Activated CD8-positive, alpha-beta memory T cell treated with anti-CD3 and anti-CD28 coated beads, Interleukin-2, amount 50 U/mL, for 48 hours (primary cell): ENCODE data around the gene DOK7.

Experiments used
- DNase-seq: peaks from one replicate; pipeline ENCODE4 v3.0.0-alpha.2; 2020

DOK7 gene

GRCh38 chr4:3464349-3464905 lies 1.3 kb downstream of the DOK7 start:
- no peak for DNase-seq

DNA sequence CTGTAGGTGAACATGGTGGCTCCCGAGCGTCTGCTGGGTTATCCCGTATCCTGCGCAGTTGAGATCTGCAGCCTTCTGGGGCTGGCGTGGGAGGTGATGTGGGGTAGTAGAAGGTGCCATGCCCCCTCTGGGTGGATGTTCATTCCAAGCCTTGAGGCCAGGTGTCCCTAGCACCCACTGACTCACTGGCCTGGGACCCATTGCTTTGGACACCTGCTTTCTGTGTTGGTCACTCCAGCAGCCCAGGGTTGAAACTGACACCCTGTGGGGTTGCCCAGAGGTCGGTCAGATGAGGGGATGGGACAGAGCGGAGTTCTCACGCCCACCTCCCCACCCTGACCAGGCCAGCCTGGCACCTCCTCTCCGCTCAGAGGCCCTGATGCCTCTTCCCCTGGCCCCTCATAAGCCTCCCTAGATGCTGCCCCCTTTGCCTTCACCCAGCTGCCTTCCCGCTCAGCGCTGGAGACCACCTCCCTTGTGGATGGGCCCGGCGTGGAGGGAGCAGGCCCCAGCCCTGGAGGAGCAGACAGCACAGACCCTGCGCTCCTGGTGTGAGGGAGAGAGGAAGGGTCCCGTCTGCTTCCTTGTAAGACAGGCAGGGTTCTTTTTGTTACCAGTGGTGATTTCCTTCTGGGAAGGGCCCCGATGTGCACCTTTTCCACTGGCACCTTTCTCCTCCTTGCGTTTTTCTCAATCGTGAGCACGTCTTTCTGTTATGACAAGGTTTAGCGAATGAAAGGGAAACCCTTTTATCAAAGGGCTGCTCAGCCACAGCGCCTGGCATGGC lies 2.0 kb downstream of the DOK7 start:
- no peak for DNase-seq

DNA sequence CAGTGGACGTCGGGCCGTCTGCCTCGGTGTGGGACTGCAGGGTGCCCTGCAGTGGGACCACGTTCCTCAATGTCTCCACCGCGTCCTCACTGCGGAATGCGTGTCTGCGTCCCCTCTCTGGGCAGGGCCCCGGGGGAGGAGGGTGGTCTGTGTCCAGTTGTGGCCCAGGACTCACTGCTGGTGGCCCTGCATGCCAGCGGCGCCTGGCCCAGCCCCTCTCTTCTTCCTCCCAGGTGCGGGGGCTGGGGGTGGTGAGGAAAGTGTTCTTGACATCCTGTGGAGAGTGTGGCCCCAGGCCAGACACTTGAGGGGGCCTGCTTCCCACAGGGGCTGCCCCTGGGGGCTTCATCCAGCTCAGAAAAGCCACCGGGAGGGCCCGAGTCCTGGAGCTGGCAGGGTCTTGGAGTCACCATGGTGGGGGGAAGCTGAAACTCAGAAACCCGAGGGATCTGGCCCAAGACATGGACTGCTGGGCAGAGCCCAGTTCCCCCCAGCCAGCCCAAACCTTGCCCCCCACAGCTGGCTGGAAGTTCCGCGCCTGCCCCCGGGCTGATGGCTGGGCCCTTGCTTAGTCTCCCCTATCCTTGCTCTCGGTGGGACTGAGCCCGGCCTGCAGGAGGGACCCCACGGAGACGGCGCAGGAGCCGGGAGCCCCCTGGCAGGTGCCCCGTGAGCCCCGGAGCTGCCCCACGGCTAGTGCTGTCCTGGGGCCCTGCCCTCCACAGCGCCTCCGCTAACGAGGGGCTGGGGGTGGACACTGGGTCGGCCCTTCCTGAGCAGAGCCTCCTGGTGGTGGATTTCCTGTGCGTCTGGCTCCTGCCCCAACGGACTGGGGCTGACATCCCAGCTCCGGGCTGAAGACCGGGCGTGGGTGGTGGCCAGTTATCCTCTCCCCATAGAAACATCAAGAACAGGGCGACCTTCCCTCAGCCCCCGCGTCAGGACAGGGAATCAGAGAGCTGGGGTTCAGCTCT lies 2.9 kb downstream of the DOK7 start:
- DNase-seq = no peak

GRCh38 chr4:3466691-3467600 lies 3.8 kb downstream of the DOK7 start:
- no peak for DNase-seq

- no peak for DNase-seq
Measured at GRCh38 chr4:3467601-3468031, 4.5 kb downstream of the DOK7 start.

GRCh38 chr4:3468154-3468553 lies 5.0 kb downstream of the DOK7 start:
- no peak for DNase-seq

DNA sequence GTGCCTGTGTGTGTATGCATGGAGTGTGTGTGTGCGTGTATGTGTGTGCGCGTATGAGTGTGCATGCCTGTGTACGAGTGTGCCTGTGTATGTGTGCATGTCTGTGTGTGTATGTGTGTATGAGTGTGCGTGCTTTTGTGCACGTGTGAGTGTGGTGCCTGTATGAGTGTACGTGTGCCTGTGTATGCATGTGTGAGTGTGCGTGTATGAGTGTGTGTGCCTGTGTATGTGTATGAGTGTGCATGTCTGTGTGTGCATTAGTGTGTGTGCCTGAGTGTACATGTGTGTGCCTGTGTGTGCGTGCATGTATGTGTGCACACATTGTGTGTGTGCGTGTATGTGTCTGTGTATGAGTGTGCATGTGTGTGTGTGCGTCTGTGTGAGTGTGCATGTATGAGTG lies 5.7 kb downstream of the DOK7 start:
- no peak for DNase-seq

GRCh38 chr4:3469386-3470243 lies 6.5 kb downstream of the DOK7 start:
- DNase-seq = no peak

- DNase-seq = no peak
Measured at GRCh38 chr4:3470244-3471097, 7.4 kb downstream of the DOK7 start.

- DNase-seq = no peak
Measured at GRCh38 chr4:3471098-3471760, 8.1 kb downstream of the DOK7 start.

- DNase-seq = no peak
Measured at GRCh38 chr4:3471886-3472285, 8.8 kb downstream of the DOK7 start.

DNA sequence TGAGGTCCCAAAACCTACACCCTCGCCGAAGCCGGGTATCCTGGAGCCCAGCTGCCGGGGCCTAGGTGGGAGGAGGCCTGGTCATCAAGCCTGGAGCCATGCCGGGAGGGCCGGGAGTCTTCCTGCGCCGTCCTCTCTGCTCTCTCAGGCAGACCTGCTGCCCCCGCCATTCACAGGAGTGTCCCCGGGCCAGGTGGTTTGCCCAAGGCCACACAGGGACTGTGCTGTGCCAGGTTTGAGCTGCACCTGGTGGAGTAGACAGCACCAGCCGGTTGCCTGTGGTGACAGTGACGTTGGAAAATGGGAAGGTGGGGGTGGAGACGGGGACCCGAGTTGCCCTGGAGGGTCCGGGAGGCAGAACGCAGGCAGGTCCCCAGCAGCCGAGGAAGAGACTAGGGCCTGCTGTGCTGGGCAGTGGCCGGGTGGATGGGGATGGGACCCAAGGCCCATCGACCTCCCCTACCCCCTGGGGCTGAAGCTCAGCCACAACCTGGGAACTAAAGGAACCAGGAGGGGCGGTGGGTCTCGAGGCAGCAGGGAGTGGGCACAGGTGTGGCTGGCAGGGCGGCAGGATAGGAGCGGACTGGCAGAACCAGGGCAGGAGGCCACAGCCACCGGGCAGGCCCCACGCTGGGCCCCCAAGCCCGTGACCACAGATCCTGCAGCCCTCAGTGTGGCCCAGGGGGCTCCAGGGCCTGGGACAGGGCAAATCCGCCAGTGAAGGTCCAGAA lies 9.5 kb downstream of the DOK7 start:
- DNase-seq = no peak

DNA sequence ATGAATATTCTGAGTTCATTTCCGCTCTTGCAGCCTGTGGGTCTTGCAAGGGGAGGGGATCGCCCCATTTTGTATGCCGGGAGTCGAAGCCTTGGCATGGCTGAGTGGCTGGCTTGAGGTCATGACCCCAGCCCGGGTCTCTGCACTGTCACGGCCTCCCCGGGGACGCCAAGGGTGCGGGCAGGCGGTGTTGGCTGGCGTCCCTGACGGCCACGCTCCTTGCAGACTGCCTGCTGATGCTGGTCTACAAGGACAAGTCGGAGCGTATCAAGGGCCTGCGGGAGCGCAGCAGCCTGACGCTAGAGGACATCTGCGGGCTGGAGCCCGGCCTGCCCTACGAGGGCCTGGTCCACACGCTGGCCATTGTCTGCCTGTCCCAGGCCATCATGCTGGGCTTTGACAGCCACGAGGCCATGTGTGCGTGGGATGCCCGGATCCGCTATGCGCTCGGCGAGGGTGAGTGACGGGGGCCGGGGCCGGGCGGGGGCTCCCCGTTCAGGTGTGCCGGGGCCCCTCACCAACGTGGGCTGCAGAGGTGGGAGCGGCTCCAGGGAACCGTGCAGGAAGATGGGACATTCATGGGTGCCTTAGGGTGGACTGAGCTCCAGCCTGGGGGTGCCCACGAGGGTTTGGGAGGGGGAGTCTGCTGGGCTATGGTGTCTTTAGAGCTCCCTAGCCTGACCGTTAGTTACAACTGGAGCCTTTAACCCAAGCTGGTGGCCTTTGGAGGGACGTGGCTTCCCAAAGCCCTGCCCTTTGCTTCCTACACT lies 10.3 kb downstream of the DOK7 start:
- DNase-seq = no peak

DNA sequence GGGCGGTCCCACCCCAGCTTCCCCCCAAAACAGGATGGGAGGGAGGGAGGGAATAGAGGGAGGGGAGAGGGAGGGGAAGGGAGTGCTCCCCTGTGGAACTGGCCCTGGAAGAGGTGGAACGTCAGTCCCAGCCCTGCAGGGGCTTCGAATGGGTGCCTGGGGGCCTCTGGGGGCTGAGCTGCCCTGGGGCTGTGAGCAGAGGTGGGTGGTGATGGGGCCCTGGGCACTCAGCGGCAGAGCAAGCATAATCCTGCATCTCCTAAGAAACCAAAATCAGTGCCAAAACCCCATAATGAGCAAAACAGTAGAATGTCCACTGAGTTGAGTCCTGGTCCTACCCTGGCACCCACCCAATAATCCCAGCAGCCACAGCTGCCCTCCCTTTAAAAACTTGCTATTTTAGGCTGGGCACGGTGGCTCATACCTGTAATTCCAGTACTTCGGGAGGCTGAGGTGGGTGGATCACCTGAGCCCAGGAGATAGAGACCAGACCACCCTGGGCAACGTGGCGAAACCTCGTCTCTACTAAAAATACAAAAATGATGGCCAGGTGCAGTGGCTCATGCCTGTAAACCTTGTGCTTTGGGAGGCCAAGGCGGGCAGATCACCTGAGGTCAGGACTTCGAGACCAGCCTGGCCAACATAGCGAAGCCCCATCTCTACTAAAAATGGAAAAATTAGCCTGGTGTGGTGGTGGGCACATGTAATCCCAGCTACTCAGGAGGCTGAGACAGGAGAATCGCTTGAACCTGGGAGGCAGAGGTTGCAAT lies 11.1 kb downstream of the DOK7 start:
- no peak for DNase-seq

- no peak for DNase-seq
Measured at GRCh38 chr4:3475041-3475712, 12.1 kb downstream of the DOK7 start.

- DNase-seq = no peak
Measured at GRCh38 chr4:3475713-3476260, 12.7 kb downstream of the DOK7 start.

- DNase-seq = no peak
Measured at GRCh38 chr4:3476341-3476747, 13.2 kb downstream of the DOK7 start.
